Pancreas (tissue), 10 donors: ENCODE measurements around the gene INO80D. TPM values are rescaled to one million over a fixed set of nuclear protein-coding genes. Genes with fewer than 3 reads are reported as not detected.

ENCODE experiments used
- ATAC-seq, 4 donors: fragments of 200-7000 bp; cut with Tn5 transposase; one replicate each; pipeline versions ENCODE4 v1.8.0 to v1.9.1; 2020; ENCODE audit warnings: mild to moderate bottlenecking in 4 of 4, moderate library complexity in 4 of 4
- DNase-seq, 6 donors: peaks; one replicate each; pipeline ENCODE4 v3.0.0-alpha.2; 2020
- FAIRE-seq: peaks from 2 replicates; lab custom pipeline; 2012; peaks lifted over from hg19 to GRCh38; lab: Jason Lieb, UNC
- H3K27ac ChIP-seq, 4 donors: fragments of 200-600 bp; sonication (generic); 1 replicate in 3 of 4; 2 replicates in 1 of 4; pipeline versions ENCODE4 v1.5.0 to v1.8.0; 2020
- H3K27me3 ChIP-seq, 4 donors: fragments of 200-600 bp; one replicate each; pipeline ENCODE4 v1.8.0; 2021
- H3K36me3 ChIP-seq, 3 donors: fragments of 200-600 bp; sonication (generic) in 1 of 3; one replicate each; pipeline versions ENCODE4 v1.5.0 to v1.8.0; 2020 to 2021
- H3K4me1 ChIP-seq, 3 donors: fragments of 200-600 bp; one replicate each; pipeline ENCODE4 v1.8.0; 2021
- H3K4me3 ChIP-seq, 4 donors: fragments of 200-600 bp; sonication (generic) in 2 of 4; one replicate each; pipeline versions ENCODE4 v1.5.0 to v1.8.0; 2020 to 2021
- H3K9me3 ChIP-seq, 4 donors: fragments of 200-600 bp; one replicate each; pipeline ENCODE4 v1.8.0; 2021
- CTCF ChIP-seq, 4 donors: fragments of 200-600 bp; sonication (generic) in 3 of 4; IDR thresholded peaks; one replicate each; pipeline versions ENCODE4 v1.5.0 to v1.8.0; 2021; ENCODE audit warnings: antibody characterized with exemption in 4 of 4
- WGBS, 2 donors: extraction: QIAGEN DNeasy Blood & Tissue Kit; methylation state at CpG; one replicate each; pipeline ENCODE4 v1.1.7; 2013; 5-methylcytosine and 5-hydroxymethylcytosine counted together
- intact Hi-C, 3 donors: fragments of 100-400 bp; cut with DNase I; formaldehyde crosslinking; loops; one replicate each; pipeline versions ENCODE4 v1.11.1 to v1.14.2; 2022
- polyA plus RNA-seq, 2 donors: library from polyadenylated mRNA; stranded (reverse); fragments of 200-250 nt; gene quantifications; one replicate each; pipeline ENCODE4 v1.2.3, GENCODE V29; 2013
- total RNA-seq, 6 donors: library from RNA; stranded (reverse); fragmentation: NEBNext Ultra II Directional in 4 of 6; extraction: Animal tissue kit (Norgen Biotek cat#: 25700) in 4 of 6; gene quantifications; one replicate each; pipeline versions ENCODE4 v1.2.1 to v1.2.4, GENCODE V29; 2021 to 2023
- donor health status: healthy with polysubstance abuse.
- donor health status: DM: no; HTN: no; CAD: no; lungs with moderate emphysema.
- donor health status: DM: no; HTN: no; CAD: no.
- donor health status: control.
- donor health status: control.
- donor health status: Bipolar disorder and iron deficiency.
- donor health status: DM: yes; HTN: yes; CAD: no.
- donor health status: DM: no; HTN: no; CAD: no.
- donor health status: DM: no; HTN: no; CAD: no.
- donor health status: DM: yes; HTN: yes; CAD: no.

INO80D gene
- total and polyA plus RNA-seq, 8 donors, result 2.7 to 15.0 (median 9.9) TPM

- H3K36me3 ChIP-seq, result no peaks in the 10 kb centered on the region
- DNase-seq (peak in 5 of 6 donors; percentile 47 to 82 (median 57)), ATAC-seq (peak; percentile 88 to 97 (median 92)), FAIRE-seq (no peak)
- TF ChIP-seq CTCF (IDR thresholded peaks at IDR 0.05), result peak; percentile 77 to 87 (median 85)
- intact Hi-C loops, result loop anchor here in 1 of 3 donors (10.0 kb wide), 1 partner anchor 173 kb away; no protein-coding TSS in a partner anchor
- no peak overlapping the region for H3K4me3 ChIP-seq
- H3K27ac ChIP-seq, result no peak overlapping the region
- H3K4me1 ChIP-seq, result no peaks in the 10 kb centered on the region
- H3K9me3 ChIP-seq, result no peaks in the 10 kb centered on the region
- no peaks in the 10 kb centered on the region for H3K27me3 ChIP-seq
- 19 to 21% methylated on average over 15 of the region's 15 CpGs for WGBS, 2 donors
Measured at GRCh38 chr2:205947621-205948495, 138.1 kb downstream of the INO80D start.

DNA sequence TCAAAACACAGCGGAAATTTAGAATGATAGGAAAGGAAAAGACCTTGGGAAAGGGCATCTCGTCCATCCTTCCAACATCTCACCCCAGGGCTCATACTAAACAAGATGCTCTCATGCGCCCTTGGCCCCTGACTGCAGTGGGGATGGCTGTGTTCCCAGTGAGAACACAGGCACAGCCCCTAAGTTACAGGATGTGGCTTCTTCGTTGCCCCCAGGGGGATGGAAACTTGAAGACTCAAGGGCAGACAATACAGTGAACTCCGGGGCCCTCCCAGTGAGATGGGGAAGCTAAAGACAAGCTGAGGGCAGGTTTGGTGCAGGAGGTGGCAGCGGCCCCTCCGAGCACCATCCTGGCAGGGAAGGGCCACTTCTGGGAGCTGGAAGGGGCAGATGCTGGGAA is 139.7 kb downstream of the INO80D start:
- no peak for DNase-seq
- Histone ChIP-seq H3K36me3 (no peaks in the 10 kb centered on the region), H3K4me1 (no peaks in the 10 kb centered on the region), H3K4me3 (no peak overlapping the region), H3K27me3 (no peaks in the 10 kb centered on the region), H3K27ac (no peak overlapping the region), H3K9me3 (no peaks in the 10 kb centered on the region)
- no peak for TF ChIP-seq CTCF (IDR thresholded peaks at IDR 0.05)
- FAIRE-seq, result no peak
- ATAC-seq, result no peak
- WGBS, 2 donors, result 71 to 91% methylated on average over 7 of the region's 7 CpGs
- intact Hi-C loops, result loop anchor here in 1 of 3 donors (10.0 kb wide), 1 partner anchor 171 kb away; no protein-coding TSS in a partner anchor

Other genes starting within 250 kb of the INO80D start
- gene NDUFS1, start 73.3 kb upstream of the INO80D start, total RNA-seq, result 10 to 100 TPM; 24.5 to 42.1 (median 33.5) TPM
- 10 to 100 TPM in 1 of 2 donors, 1 to 10 TPM in 1; 7.3 to 15.7 TPM for gene NDUFS1, start 73.3 kb upstream of the INO80D start, polyA plus RNA-seq
- gene EEF1B2, start 73.7 kb upstream of the INO80D start, total RNA-seq, result 100 to 1,000 TPM; 390 to 817 (median 562) TPM
- 100 to 1,000 TPM; 429 to 531 TPM for gene EEF1B2, start 73.7 kb upstream of the INO80D start, polyA plus RNA-seq
- 10 to 100 TPM in 5 of 6 donors, 1 to 10 TPM in 1; 9.0 to 14.3 (median 12.6) TPM for gene ZDBF2, start 188.5 kb upstream of the INO80D start, total RNA-seq
- gene ZDBF2, start 188.5 kb upstream of the INO80D start, polyA plus RNA-seq, result 1 to 10 TPM; 1.6 to 3.5 TPM